Fibroblast of mammary gland (primary cell): Measurements from ENCODE around the gene MAMDC2.
"Not testable (repeated sequence)": the region's sequence is repeated elsewhere in the genome, so short reads cannot be mapped to it uniquely, and the experiment has no call there.

Source experiments
- DNase-seq: peaks from one replicate; pipeline ENCODE4 v3.0.0-alpha.2; 2010; ENCODE audit warnings: low read depth
- H3K4me3 ChIP-seq: 2 replicates; pipeline ENCODE4 v1.5.1; 2011; ENCODE audit warnings: low read depth, mild to moderate bottlenecking, low read length, moderate library complexity; ENCODE audit not compliant: control insufficient read depth
- TF ChIP-seq, protein P1 (sequence below): conservative IDR thresholded peaks from 2 replicates; pipeline ENCODE4 v1.5.1; 2011; ENCODE audit warnings: low read depth, low read length, inconsistent platforms; ENCODE audit not compliant: control insufficient read depth, insufficient read depth

The MAMDC2 gene

GRCh38 chr9:70177121-70177520 lies 133.5 kb downstream of the MAMDC2 start:
- H3K4me3 ChIP-seq = no peak overlapping the region
- TF ChIP-seq, protein P1, sequence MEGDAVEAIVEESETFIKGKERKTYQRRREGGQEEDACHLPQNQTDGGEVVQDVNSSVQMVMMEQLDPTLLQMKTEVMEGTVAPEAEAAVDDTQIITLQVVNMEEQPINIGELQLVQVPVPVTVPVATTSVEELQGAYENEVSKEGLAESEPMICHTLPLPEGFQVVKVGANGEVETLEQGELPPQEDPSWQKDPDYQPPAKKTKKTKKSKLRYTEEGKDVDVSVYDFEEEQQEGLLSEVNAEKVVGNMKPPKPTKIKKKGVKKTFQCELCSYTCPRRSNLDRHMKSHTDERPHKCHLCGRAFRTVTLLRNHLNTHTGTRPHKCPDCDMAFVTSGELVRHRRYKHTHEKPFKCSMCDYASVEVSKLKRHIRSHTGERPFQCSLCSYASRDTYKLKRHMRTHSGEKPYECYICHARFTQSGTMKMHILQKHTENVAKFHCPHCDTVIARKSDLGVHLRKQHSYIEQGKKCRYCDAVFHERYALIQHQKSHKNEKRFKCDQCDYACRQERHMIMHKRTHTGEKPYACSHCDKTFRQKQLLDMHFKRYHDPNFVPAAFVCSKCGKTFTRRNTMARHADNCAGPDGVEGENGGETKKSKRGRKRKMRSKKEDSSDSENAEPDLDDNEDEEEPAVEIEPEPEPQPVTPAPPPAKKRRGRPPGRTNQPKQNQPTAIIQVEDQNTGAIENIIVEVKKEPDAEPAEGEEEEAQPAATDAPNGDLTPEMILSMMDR = no peak
- DNase-seq = peak; percentile 10

DNA sequence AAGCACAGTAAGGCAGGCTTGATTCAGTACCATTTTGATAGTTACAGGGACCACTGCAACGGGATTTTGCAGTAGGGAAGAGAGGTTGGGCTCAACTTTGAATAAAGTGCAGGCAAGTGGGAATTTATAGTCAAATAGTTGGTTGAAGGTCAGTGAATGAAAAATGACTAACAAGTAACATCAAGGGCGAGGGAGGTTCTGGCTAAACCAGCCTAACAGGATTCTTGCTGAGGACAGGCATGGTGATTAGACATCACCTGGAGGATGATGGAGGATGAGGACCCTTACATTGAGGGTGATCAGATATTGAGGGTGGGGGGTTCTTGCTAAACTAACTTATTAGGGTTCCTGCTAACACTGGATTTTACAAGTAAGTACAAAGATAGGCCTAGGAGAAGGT lies 149.1 kb downstream of the MAMDC2 start:
- TF ChIP-seq, protein P1 = no peak
- DNase-seq = no peak
- no peak overlapping the region for H3K4me3 ChIP-seq

- peak; percentile 47 for DNase-seq
- TF ChIP-seq, protein P1 = no peak
These were observed 151.8 kb downstream of the MAMDC2 start for GRCh38 chr9:70195456-70195855.

GRCh38 chr9:70197216-70198044 lies 153.8 kb downstream of the MAMDC2 start:
- peak; percentile 22 for DNase-seq
- H3K4me3 ChIP-seq = no peak overlapping the region
- TF ChIP-seq, protein P1 = no peak

More at GRCh38 chr9:70195456-70195855, 151.8 kb downstream of the MAMDC2 start:
- H3K4me3 ChIP-seq = no peak overlapping the region

DNA sequence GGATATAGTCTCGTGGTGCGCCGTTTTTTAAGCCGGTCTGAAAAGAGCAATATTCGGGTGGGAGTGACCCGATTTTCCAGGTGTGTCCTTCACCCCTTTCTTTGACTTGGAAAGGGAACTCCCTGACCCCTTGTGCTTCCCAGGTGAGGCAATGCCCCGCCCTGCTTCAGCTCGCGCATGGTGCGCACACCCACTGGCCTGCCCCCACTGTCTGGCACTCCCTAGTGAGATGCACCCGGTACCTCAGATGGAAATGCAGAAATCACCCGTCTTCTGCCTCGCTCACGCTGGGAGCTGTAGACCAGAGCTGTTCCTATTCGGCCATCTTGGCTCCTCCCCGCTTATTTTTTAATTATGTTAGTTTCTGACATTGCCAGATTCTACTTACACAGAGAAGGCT lies 161.1 kb downstream of the MAMDC2 start:
- not testable (repeated sequence) for H3K4me3 ChIP-seq, DNase-seq

DNA sequence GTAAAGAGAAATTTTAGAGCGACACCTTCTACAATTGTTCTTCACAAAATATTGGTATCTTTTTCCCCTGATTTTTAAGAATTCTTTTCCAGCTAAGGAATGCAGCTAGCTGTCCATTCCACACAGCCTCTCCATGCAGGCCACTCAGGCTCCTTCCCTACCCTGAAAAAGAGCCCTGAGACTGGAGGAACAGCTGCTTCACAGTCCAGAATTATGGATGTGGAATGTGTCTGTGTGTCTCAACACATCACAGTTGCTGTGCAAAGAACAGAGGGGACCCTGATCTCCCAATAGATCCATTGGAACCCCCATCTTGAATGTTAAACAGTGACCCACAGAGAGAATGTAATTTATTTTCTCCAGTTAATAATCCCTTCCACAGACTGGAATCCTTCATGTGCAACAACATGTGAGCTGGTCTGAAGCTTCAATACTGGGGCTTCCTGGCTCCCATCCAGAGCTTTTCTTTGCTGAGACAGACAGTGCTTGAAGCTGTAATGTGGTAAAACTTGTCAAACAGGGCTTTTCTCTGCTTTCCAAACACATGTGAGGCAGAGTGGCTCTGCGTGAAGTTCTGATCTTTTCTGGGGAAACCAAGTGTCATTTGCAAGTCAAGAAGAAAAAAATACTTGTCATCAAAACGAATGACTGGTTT lies 161.8 kb downstream of the MAMDC2 start:
- H3K4me3 ChIP-seq = no peak overlapping the region
- TF ChIP-seq, protein P1 = no peak
- no peak for DNase-seq

GRCh38 chr9:70217029-70217428 lies 173.4 kb downstream of the MAMDC2 start:
- no peak overlapping the region for H3K4me3 ChIP-seq
- DNase-seq = no peak
- TF ChIP-seq, protein P1 = no peak
